Prostate gland (tissue), 2 donors: ENCODE results near the gene GNA15.

Source experiments
- CTCF ChIP-seq, 4 experiments: fragments of 200-600 bp in 2 of 4; fragments of 450-650 bp in 2 of 4; sonication (generic) in 2 of 4; IDR thresholded peaks; 1 replicate in 3 of 4; 2 replicates in 1 of 4; pipeline ENCODE4 v1.5.1; 2016 to 2019; ENCODE audit warnings: antibody characterized with exemption in 4 of 4, mild to moderate bottlenecking in 2 of 4, moderate library complexity in 2 of 4
- POLR2A ChIP-seq: fragments of 450-650 bp; IDR thresholded peaks from one replicate; pipeline ENCODE4 v1.6.1; 2016; ENCODE audit warnings: antibody characterized with exemption, mild to moderate bottlenecking
- POLR2AphosphoS5 ChIP-seq: sonication (generic); formaldehyde crosslinking; IDR thresholded peaks from one replicate; pipeline ENCODE4 v1.6.1; 2017; ENCODE audit warnings: antibody characterized with exemption

GRCh38 chr19:3188627-3189596 lies 53.1 kb downstream of the GNA15 start:
- TF ChIP-seq CTCF (IDR thresholded peaks at IDR 0.05): no peak
- TF ChIP-seq POLR2AphosphoS5: no peak
- no peak for TF ChIP-seq POLR2A
